ENCODE measurements around the gene OCA2. TPM values are rescaled to one million over a fixed set of nuclear protein-coding genes. Genes with fewer than 3 reads are reported as not detected.

Gene OCA2
- total and polyA plus RNA-seq, 2 experiments from 2014 or later: not detected

DNA sequence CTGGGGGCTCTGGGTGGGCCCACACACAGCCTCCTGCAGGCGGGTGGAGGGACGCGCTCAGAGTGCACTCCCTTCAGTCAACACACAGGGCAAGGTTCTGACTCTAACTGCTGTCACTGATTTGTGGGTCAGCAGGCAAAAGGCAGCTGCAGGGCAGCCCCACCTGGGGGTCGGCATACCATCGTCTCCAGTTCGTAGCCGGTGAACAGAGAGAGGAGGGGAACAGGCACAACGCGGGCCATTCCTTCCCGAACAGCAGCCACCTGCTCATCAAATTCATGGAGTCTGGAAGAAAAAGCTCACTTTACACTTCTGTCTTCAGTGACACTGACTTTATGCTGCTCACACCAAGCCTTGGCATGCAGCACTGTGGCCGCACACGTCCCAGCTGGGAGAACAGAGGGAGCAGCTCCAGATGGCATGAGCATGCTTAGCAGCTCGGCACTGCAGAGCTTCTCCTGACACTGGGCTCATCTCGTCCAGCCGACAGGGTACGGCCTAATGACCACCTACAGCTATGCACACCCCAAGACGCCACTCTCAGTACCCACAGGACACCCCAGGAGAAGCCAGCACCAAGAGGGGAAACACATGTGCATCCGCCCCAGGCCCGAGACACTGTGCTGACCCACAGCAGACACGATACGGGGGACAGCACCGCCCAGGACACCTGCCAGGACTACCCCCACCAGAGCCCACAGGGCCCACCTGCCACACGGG is 14.4 kb upstream of the OCA2 start:
- H3K4me1 ChIP-seq (ENCODE audit: insufficient read depth): no peaks in the 10 kb centered on the region

DNA sequence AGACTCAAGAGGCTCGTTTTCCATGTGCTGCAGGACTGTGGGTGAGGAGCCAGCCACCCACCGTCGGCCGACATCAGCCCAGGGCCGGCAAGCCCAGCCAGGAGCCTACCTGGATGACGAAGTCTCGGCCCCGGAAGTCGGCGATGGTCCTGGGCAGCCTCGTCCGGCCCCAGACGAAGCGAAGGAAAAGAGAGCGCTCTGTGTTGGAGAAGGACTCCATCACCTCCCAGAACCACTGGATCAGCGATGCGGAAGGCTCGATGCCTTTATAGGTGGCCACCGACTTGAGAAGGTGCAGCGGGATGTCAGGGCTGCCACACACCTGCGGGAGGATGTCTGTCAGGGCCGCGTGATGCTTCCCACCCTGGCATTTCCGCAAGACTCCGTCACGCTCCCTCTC is 13.8 kb upstream of the OCA2 start:
- no peak overlapping the region for H3K4me2 ChIP-seq (ENCODE audit: unreplicated experiment)
- no peaks in the 10 kb centered on the region for H3K27me3 ChIP-seq (replicated peaks; ENCODE audit: insufficient read depth)
- no peaks in the 10 kb centered on the region for H4K20me1 ChIP-seq (ENCODE audit: insufficient read depth)
- in situ Hi-C loops (cut with MboI): no loop called here
- H3K79me2 ChIP-seq (ENCODE audit: insufficient read depth): no peaks in the 10 kb centered on the region
- H2AFZ ChIP-seq: no peak overlapping the region
- TF ChIP-seq EZH2phosphoT487 (IDR thresholded peaks at IDR 0.05; ENCODE audit: insufficient read depth, low read depth) (no peak), EZH2 (IDR thresholded peaks at IDR 0.05; ENCODE audit: insufficient read depth, poor library complexity, severe bottlenecking) (no peak)
- peaks cover 7% of the 10 kb centered on the region; the same call in 1 of the 2 replicates for H3F3A ChIP-seq (ENCODE audit: insufficient read depth)
- no peak for DNase-seq
- no peak overlapping the region for H3K27ac ChIP-seq
- H3K9me2 ChIP-seq (ENCODE audit: insufficient read depth): no peaks in the 10 kb centered on the region
- H3K9me3 ChIP-seq (ENCODE audit: low read depth): no peaks in the 10 kb centered on the region
- peaks cover 6% of the 10 kb centered on the region; the same call in 1 of the 2 replicates for H3K36me3 ChIP-seq (ENCODE audit: low read depth)
- no peaks in the 10 kb centered on the region for H3K4me1 ChIP-seq (ENCODE audit: insufficient read depth)
- no peak overlapping the region for H3K9ac ChIP-seq
- no peak overlapping the region for H3K4me3 ChIP-seq
- WGBS, 2 experiments (ENCODE audit: low coverage in 1 of 2, low lambda C conversion rate in 2 of 2, missing lambda C conversion rate in 2 of 2): 96 to 98% methylated on average over 26 of the region's 26 CpGs

More for the DNA sequence above, 14.4 kb upstream of the OCA2 start:
- Histone ChIP-seq H3K27me3 (replicated peaks; ENCODE audit: insufficient read depth) (no peaks in the 10 kb centered on the region), H3K9me3 (ENCODE audit: low read depth) (no peaks in the 10 kb centered on the region), H3K4me3 (no peak overlapping the region), H3K36me3 (ENCODE audit: low read depth) (peaks cover 6% of the 10 kb centered on the region; the same call in 1 of the 2 replicates), H3K9ac (no peak overlapping the region), H3K9me2 (ENCODE audit: insufficient read depth) (no peaks in the 10 kb centered on the region), H4K20me1 (ENCODE audit: insufficient read depth) (no peaks in the 10 kb centered on the region), H3K4me2 (ENCODE audit: unreplicated experiment) (no peak overlapping the region), H3K27ac (no peak overlapping the region), H2AFZ (no peak overlapping the region), H3F3A (ENCODE audit: insufficient read depth) (peaks cover 7% of the 10 kb centered on the region; the same call in 1 of the 2 replicates), H3K79me2 (ENCODE audit: insufficient read depth) (no peaks in the 10 kb centered on the region)
- no peak for DNase-seq
- no peak for TF ChIP-seq EZH2phosphoT487 (IDR thresholded peaks at IDR 0.05; ENCODE audit: insufficient read depth, low read depth)
- TF ChIP-seq EZH2 (IDR thresholded peaks at IDR 0.05; ENCODE audit: insufficient read depth, poor library complexity, severe bottlenecking): no peak
- WGBS, 2 experiments (ENCODE audit: low coverage in 1 of 2, low lambda C conversion rate in 2 of 2, missing lambda C conversion rate in 2 of 2): 84 to 89% methylated on average over 23 of the region's 23 CpGs
- in situ Hi-C loops (cut with MboI): no loop called here

DNA sequence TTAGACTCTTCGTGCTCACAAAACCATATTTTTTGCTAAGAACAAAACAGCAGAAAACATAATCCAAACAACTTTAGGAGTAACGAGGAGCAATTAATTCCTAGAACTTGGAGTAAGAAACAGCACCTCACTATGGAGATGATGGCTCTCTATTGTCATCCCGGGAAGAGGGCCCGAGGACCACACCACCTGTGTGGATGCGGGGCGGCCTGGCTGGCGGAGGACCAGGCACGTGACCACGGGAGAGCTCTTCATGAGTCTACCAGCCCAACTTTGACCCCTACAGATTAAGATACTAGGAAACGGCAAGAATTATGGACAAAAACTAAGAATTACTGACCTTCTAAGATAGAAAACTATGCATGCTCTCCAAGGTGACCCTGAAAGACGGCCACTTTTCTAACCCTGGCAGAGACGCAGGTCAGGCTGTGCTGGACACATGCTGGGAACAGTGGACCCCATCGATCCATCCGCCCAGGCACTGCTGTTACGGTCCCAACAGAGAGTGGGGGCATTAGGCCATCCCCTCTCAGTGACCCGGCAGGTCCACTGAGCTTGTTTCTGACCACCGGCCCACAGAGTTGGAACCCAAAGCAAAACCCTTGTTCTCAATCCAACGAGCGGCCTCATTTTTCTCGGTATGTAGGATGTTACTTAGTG is 13.1 kb upstream of the OCA2 start:
- no peak overlapping the region for H2AFZ ChIP-seq
- no peaks in the 10 kb centered on the region for H3K9me3 ChIP-seq (ENCODE audit: low read depth)
- TF ChIP-seq EZH2phosphoT487 (IDR thresholded peaks at IDR 0.05; ENCODE audit: insufficient read depth, low read depth) (no peak), EZH2 (IDR thresholded peaks at IDR 0.05; ENCODE audit: insufficient read depth, poor library complexity, severe bottlenecking) (no peak)
- in situ Hi-C loops (cut with MboI): no loop called here
- no peaks in the 10 kb centered on the region for H4K20me1 ChIP-seq (ENCODE audit: insufficient read depth)
- H3K4me1 ChIP-seq (ENCODE audit: insufficient read depth): no peaks in the 10 kb centered on the region
- H3K27me3 ChIP-seq (replicated peaks; ENCODE audit: insufficient read depth): no peaks in the 10 kb centered on the region
- peaks cover 7% of the 10 kb centered on the region; the same call in 1 of the 2 replicates for H3F3A ChIP-seq (ENCODE audit: insufficient read depth)
- no peaks in the 10 kb centered on the region for H3K9me2 ChIP-seq (ENCODE audit: insufficient read depth)
- no peaks in the 10 kb centered on the region for H3K79me2 ChIP-seq (ENCODE audit: insufficient read depth)
- H3K4me3 ChIP-seq: no peak overlapping the region
- H3K36me3 ChIP-seq (ENCODE audit: low read depth): peaks cover 6% of the 10 kb centered on the region; the same call in 1 of the 2 replicates
- no peak overlapping the region for H3K27ac ChIP-seq
- H3K4me2 ChIP-seq (ENCODE audit: unreplicated experiment): no peak overlapping the region
- WGBS, 2 experiments (ENCODE audit: low coverage in 1 of 2, low lambda C conversion rate in 2 of 2, missing lambda C conversion rate in 2 of 2): 94 to 95% methylated on average over 20 of the region's 20 CpGs
- no peak overlapping the region for H3K9ac ChIP-seq
- no peak for DNase-seq

DNA sequence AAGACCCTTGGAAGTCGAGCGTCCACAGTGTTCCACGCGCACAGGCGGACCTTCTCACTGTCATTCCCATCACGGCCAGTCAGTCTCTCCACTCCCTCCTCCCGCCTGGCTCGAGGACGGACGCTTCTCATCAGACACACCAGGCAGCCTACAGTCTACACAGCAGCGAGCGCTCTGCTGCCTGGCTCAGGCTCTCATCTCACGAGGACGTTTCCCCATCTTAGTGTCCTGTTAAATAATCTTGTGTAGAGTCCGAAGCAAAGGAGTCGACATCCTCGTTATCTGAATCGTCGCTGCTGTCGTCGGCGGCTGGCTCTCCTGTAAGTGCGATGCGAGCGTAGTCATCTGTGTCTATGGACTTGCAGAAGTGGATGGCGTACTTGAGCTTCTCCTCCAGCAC is 12.4 kb upstream of the OCA2 start:
- H3K27ac ChIP-seq: no peak overlapping the region
- DNase-seq: no peak

More for the DNA sequence above, 12.4 kb upstream of the OCA2 start:
- no peaks in the 10 kb centered on the region for H3K79me2 ChIP-seq (ENCODE audit: insufficient read depth)
- H3K27me3 ChIP-seq (replicated peaks; ENCODE audit: insufficient read depth): no peaks in the 10 kb centered on the region
- no peak for TF ChIP-seq EZH2 (IDR thresholded peaks at IDR 0.05; ENCODE audit: insufficient read depth, poor library complexity, severe bottlenecking)
- TF ChIP-seq EZH2phosphoT487 (IDR thresholded peaks at IDR 0.05; ENCODE audit: insufficient read depth, low read depth): no peak
- no peak overlapping the region for H3K9ac ChIP-seq
- H3F3A ChIP-seq (ENCODE audit: insufficient read depth): peaks cover 7% of the 10 kb centered on the region; the same call in 1 of the 2 replicates
- H3K4me2 ChIP-seq (ENCODE audit: unreplicated experiment): no peak overlapping the region
- in situ Hi-C loops (cut with MboI): no loop called here
- H3K9me3 ChIP-seq (ENCODE audit: low read depth): no peaks in the 10 kb centered on the region
- no peak overlapping the region for H2AFZ ChIP-seq
- peaks cover 6% of the 10 kb centered on the region; the same call in 1 of the 2 replicates for H3K36me3 ChIP-seq (ENCODE audit: low read depth)
- H3K4me1 ChIP-seq (ENCODE audit: insufficient read depth): no peaks in the 10 kb centered on the region
- H4K20me1 ChIP-seq (ENCODE audit: insufficient read depth): no peaks in the 10 kb centered on the region
- no peaks in the 10 kb centered on the region for H3K9me2 ChIP-seq (ENCODE audit: insufficient read depth)
- 90 to 92% methylated on average over 26 of the region's 26 CpGs for WGBS, 2 experiments (ENCODE audit: low coverage in 1 of 2, low lambda C conversion rate in 2 of 2, missing lambda C conversion rate in 2 of 2)
- no peak overlapping the region for H3K4me3 ChIP-seq

All from GM23248 (cell line).